ENCODE results near the gene FKBP1B. TPM values are rescaled to one million over a fixed set of nuclear protein-coding genes. Genes with fewer than 3 reads are reported as not detected.
A peak's percentile ranks its signal among the peaks of the same experiment; 100 is the strongest.

FKBP1B gene
- 11.5 TPM for polyA plus RNA-seq (2013, experiment 1 of 2)
- 12.6 TPM for polyA plus RNA-seq (2013, experiment 2 of 2)

GRCh38 chr2:24049485-24050021 is at the start of gene FKBP1B:
Gene FKBP1B (plus strand): TSS chr2:24049741. CDS start chr2:24049850, 109 bp downstream.
- peaks cover 8% of the 10 kb centered on the region for H3K79me1 ChIP-seq (replicated peaks; ENCODE audit: low read length, poor library complexity, severe bottlenecking)
- H4K8ac ChIP-seq (ENCODE audit: low read length) = no peak within 1 kb of the TSS
- no peak within 1 kb of the TSS for H3K18ac ChIP-seq (ENCODE audit: low read depth in 1 of 2, low read length in 2 of 2)
- peak within 1 kb of the TSS; percentile 16 for H2BK15ac ChIP-seq (ENCODE audit: low read depth, poor library complexity, severe bottlenecking)
- peak within 1 kb of the TSS; percentile 65 to 77 for H3K4me3 ChIP-seq (ENCODE audit: insufficient read depth in 1 of 2, low read depth in 1 of 2, low read length in 2 of 2)
- H2AK5ac ChIP-seq (ENCODE audit: low read length, severe bottlenecking) = no peak within 1 kb of the TSS
- no peak within 1 kb of the TSS for H2BK5ac ChIP-seq (ENCODE audit: low read depth, low read length, poor library complexity, severe bottlenecking)
- peak within 1 kb of the TSS; percentile 87 for H3K4me2 ChIP-seq (ENCODE audit: low read length, poor library complexity, severe bottlenecking)
- peak; percentile 58 for DNase-seq
- H2BK120ac ChIP-seq (ENCODE audit: low read depth, low read length) = peak within 1 kb of the TSS; percentile 77
- no peak within 1 kb of the TSS for H3K27ac ChIP-seq (ENCODE audit: low read length, poor library complexity, severe bottlenecking)
- peak within 1 kb of the TSS; percentile 76 for H2AFZ ChIP-seq (ENCODE audit: low read depth, low read length)
- H3K9me3 ChIP-seq (ENCODE audit: control insufficient read depth, low read length) = no peaks in the 10 kb centered on the region
- 0% methylated on average over 45 of the region's 52 CpGs for WGBS
- H3K36me3 ChIP-seq (ENCODE audit: control insufficient read depth in 1 of 2, insufficient read depth in 2 of 2, low read depth in 1 of 2, low read length in 2 of 2) = peaks cover 0 to 8% of the 10 kb centered on the region in 2 experiments
- H2BK12ac ChIP-seq (ENCODE audit: low read length in 2 of 2) = no peak within 1 kb of the TSS
- H3K14ac ChIP-seq (ENCODE audit: low read length in 2 of 2) = no peak within 1 kb of the TSS
- H3K27me3 ChIP-seq (ENCODE audit: control insufficient read depth in 1 of 2, insufficient read depth in 1 of 2, low read length in 2 of 2) = no peaks in the 10 kb centered on the region
- H4K91ac ChIP-seq (ENCODE audit: low read length) = no peak within 1 kb of the TSS
- peak within 1 kb of the TSS in 1 of 2 experiments; percentile 32 for H3K4ac ChIP-seq (ENCODE audit: low read depth in 1 of 2, low read length in 2 of 2)
- H3K4me1 ChIP-seq (ENCODE audit: control insufficient read depth, insufficient read depth, low read depth, low read length) = peaks cover 6% of the 10 kb centered on the region
- H3K23ac ChIP-seq (ENCODE audit: low read length in 2 of 2) = no peak within 1 kb of the TSS
- peak within 1 kb of the TSS; percentile 58 for H3K9ac ChIP-seq (ENCODE audit: low read length)

- no peak overlapping the region for H4K8ac ChIP-seq (ENCODE audit: low read length)
- no peak overlapping the region for H2BK5ac ChIP-seq (ENCODE audit: low read depth, low read length, poor library complexity, severe bottlenecking)
- H3K4me3 ChIP-seq (ENCODE audit: insufficient read depth in 1 of 2, low read depth in 1 of 2, low read length in 2 of 2) = no peak overlapping the region
- DNase-seq = no peak
- H3K36me3 ChIP-seq (ENCODE audit: control insufficient read depth in 1 of 2, insufficient read depth in 2 of 2, low read depth in 1 of 2, low read length in 2 of 2) = peaks cover 0 to 4% of the 10 kb centered on the region in 2 experiments
- H2BK120ac ChIP-seq (ENCODE audit: low read depth, low read length) = no peak overlapping the region
- H4K91ac ChIP-seq (ENCODE audit: low read length) = no peak overlapping the region
- H3K27ac ChIP-seq (ENCODE audit: low read length, poor library complexity, severe bottlenecking) = no peak overlapping the region
- no peaks in the 10 kb centered on the region for H3K79me1 ChIP-seq (replicated peaks; ENCODE audit: low read length, poor library complexity, severe bottlenecking)
- no peak overlapping the region for H3K18ac ChIP-seq (ENCODE audit: low read depth in 1 of 2, low read length in 2 of 2)
- peaks cover 15% of the 10 kb centered on the region for H3K4me1 ChIP-seq (ENCODE audit: control insufficient read depth, insufficient read depth, low read depth, low read length)
- no peak overlapping the region for H3K23ac ChIP-seq (ENCODE audit: low read length in 2 of 2)
- H3K27me3 ChIP-seq (ENCODE audit: control insufficient read depth in 1 of 2, insufficient read depth in 1 of 2, low read length in 2 of 2) = peaks cover 0 to 31% of the 10 kb centered on the region in 2 experiments
- H2BK15ac ChIP-seq (ENCODE audit: low read depth, poor library complexity, severe bottlenecking) = no peak overlapping the region
- H3K14ac ChIP-seq (ENCODE audit: low read length in 2 of 2) = no peak overlapping the region
- H3K4me2 ChIP-seq (ENCODE audit: low read length, poor library complexity, severe bottlenecking) = no peak overlapping the region
- H2BK12ac ChIP-seq (ENCODE audit: low read length in 2 of 2) = no peak overlapping the region
- H3K9ac ChIP-seq (ENCODE audit: low read length) = no peak overlapping the region
- H3K4ac ChIP-seq (ENCODE audit: low read depth in 1 of 2, low read length in 2 of 2) = no peak overlapping the region
- H2AFZ ChIP-seq (ENCODE audit: low read depth, low read length) = no peak overlapping the region
- no peak overlapping the region for H2AK5ac ChIP-seq (ENCODE audit: low read length, severe bottlenecking)
- H3K9me3 ChIP-seq (ENCODE audit: control insufficient read depth, low read length) = no peaks in the 10 kb centered on the region
These were observed 41.8 kb upstream of the FKBP1B start for GRCh38 chr2:24007693-24008092.

GRCh38 chr2:24008672-24009366 is 40.7 kb upstream of the FKBP1B start:
- peaks cover 0 to 31% of the 10 kb centered on the region in 2 experiments for H3K27me3 ChIP-seq (ENCODE audit: control insufficient read depth in 1 of 2, insufficient read depth in 1 of 2, low read length in 2 of 2)
- no peak overlapping the region for H2BK15ac ChIP-seq (ENCODE audit: low read depth, poor library complexity, severe bottlenecking)
- no peak overlapping the region for H3K18ac ChIP-seq (ENCODE audit: low read depth in 1 of 2, low read length in 2 of 2)
- H3K9me3 ChIP-seq (ENCODE audit: control insufficient read depth, low read length) = no peaks in the 10 kb centered on the region
- no peak for DNase-seq
- no peak overlapping the region for H4K8ac ChIP-seq (ENCODE audit: low read length)
- H3K27ac ChIP-seq (ENCODE audit: low read length, poor library complexity, severe bottlenecking) = no peak overlapping the region
- no peak overlapping the region for H3K4me2 ChIP-seq (ENCODE audit: low read length, poor library complexity, severe bottlenecking)
- H3K9ac ChIP-seq (ENCODE audit: low read length) = no peak overlapping the region
- no peak overlapping the region for H3K4ac ChIP-seq (ENCODE audit: low read depth in 1 of 2, low read length in 2 of 2)
- H2AFZ ChIP-seq (ENCODE audit: low read depth, low read length) = no peak overlapping the region
- H2AK5ac ChIP-seq (ENCODE audit: low read length, severe bottlenecking) = no peak overlapping the region
- no peak overlapping the region for H3K4me3 ChIP-seq (ENCODE audit: insufficient read depth in 1 of 2, low read depth in 1 of 2, low read length in 2 of 2)
- H3K4me1 ChIP-seq (ENCODE audit: control insufficient read depth, insufficient read depth, low read depth, low read length) = peaks cover 15% of the 10 kb centered on the region
- 82% methylated on average over 13 of the region's 13 CpGs for WGBS
- H3K23ac ChIP-seq (ENCODE audit: low read length in 2 of 2) = no peak overlapping the region
- H2BK5ac ChIP-seq (ENCODE audit: low read depth, low read length, poor library complexity, severe bottlenecking) = no peak overlapping the region
- no peaks in the 10 kb centered on the region for H3K79me1 ChIP-seq (replicated peaks; ENCODE audit: low read length, poor library complexity, severe bottlenecking)
- no peak overlapping the region for H3K14ac ChIP-seq (ENCODE audit: low read length in 2 of 2)
- H3K36me3 ChIP-seq (ENCODE audit: control insufficient read depth in 1 of 2, insufficient read depth in 2 of 2, low read depth in 1 of 2, low read length in 2 of 2) = no peaks in the 10 kb centered on the region
- no peak overlapping the region for H4K91ac ChIP-seq (ENCODE audit: low read length)
- no peak overlapping the region for H2BK12ac ChIP-seq (ENCODE audit: low read length in 2 of 2)
- H2BK120ac ChIP-seq (ENCODE audit: low read depth, low read length) = no peak overlapping the region

- Histone ChIP-seq H2AK5ac (ENCODE audit: low read length, severe bottlenecking) (no peak overlapping the region), H4K91ac (ENCODE audit: low read length) (no peak overlapping the region), H3K4me3 (ENCODE audit: insufficient read depth in 1 of 2, low read depth in 1 of 2, low read length in 2 of 2) (peak overlapping the region in 1 of 2 experiments; percentile 70), H3K79me1 (replicated peaks; ENCODE audit: low read length, poor library complexity, severe bottlenecking) (no peaks in the 10 kb centered on the region), H3K9me3 (ENCODE audit: control insufficient read depth, low read length) (no peaks in the 10 kb centered on the region), H3K4me2 (ENCODE audit: low read length, poor library complexity, severe bottlenecking) (no peak overlapping the region), H3K36me3 (ENCODE audit: control insufficient read depth in 1 of 2, insufficient read depth in 2 of 2, low read depth in 1 of 2, low read length in 2 of 2) (no peaks in the 10 kb centered on the region), H2AFZ (ENCODE audit: low read depth, low read length) (peak overlapping the region; percentile 1), H4K8ac (ENCODE audit: low read length) (no peak overlapping the region), H3K27ac (ENCODE audit: low read length, poor library complexity, severe bottlenecking) (no peak overlapping the region), H3K4me1 (ENCODE audit: control insufficient read depth, insufficient read depth, low read depth, low read length) (peaks cover 15% of the 10 kb centered on the region), H3K27me3 (ENCODE audit: control insufficient read depth in 1 of 2, insufficient read depth in 1 of 2, low read length in 2 of 2) (peaks cover 0 to 31% of the 10 kb centered on the region in 2 experiments), H3K4ac (ENCODE audit: low read depth in 1 of 2, low read length in 2 of 2) (no peak overlapping the region), H2BK120ac (ENCODE audit: low read depth, low read length) (no peak overlapping the region), H3K9ac (ENCODE audit: low read length) (peak overlapping the region; percentile 43), H2BK15ac (ENCODE audit: low read depth, poor library complexity, severe bottlenecking) (no peak overlapping the region), H2BK5ac (ENCODE audit: low read depth, low read length, poor library complexity, severe bottlenecking) (no peak overlapping the region), H3K18ac (ENCODE audit: low read depth in 1 of 2, low read length in 2 of 2) (no peak overlapping the region), H3K14ac (ENCODE audit: low read length in 2 of 2) (no peak overlapping the region), H3K23ac (ENCODE audit: low read length in 2 of 2) (peak overlapping the region in 1 of 2 experiments; percentile 6), H2BK12ac (ENCODE audit: low read length in 2 of 2) (no peak overlapping the region)
- DNase-seq = no peak
- 81% methylated on average over 9 of the region's 9 CpGs for WGBS
These were observed 40.2 kb upstream of the FKBP1B start for GRCh38 chr2:24009367-24009679.
